Upper lobe of left lung (tissue), 6 donors: ENCODE data around the gene BCAS3. TPM values are rescaled to one million over a fixed set of nuclear protein-coding genes. Genes with fewer than 3 reads are reported as not detected.

Source experiments
- ATAC-seq, 2 donors: fragments of 200-7000 bp; cut with Tn5 transposase; one replicate each; pipeline ENCODE4 v1.9.1; 2022; ENCODE audit warnings: mild to moderate bottlenecking in 2 of 2, moderate library complexity in 2 of 2; ENCODE audit not compliant: low FRiP score in 2 of 2
- DNase-seq, 2 donors: peaks; one replicate each; pipeline ENCODE4 v3.0.0-alpha.2; 2019 to 2020
- H3K27ac ChIP-seq, 4 donors: fragments of 200-600 bp; sonication (generic); one replicate each; pipeline ENCODE4 v1.5.1; 2016 to 2019
- H3K27me3 ChIP-seq, 4 donors: fragments of 200-600 bp; sonication (generic); one replicate each; pipeline ENCODE4 v1.5.1; 2017 to 2019
- H3K36me3 ChIP-seq, 4 donors: fragments of 200-600 bp; sonication (generic); one replicate each; pipeline ENCODE4 v1.5.1; 2016 to 2019
- H3K4me1 ChIP-seq, 4 donors: fragments of 200-600 bp; sonication (generic); one replicate each; pipeline ENCODE4 v1.5.1; 2018 to 2019
- H3K4me3 ChIP-seq, 4 donors: fragments of 200-600 bp; sonication (generic); one replicate each; pipeline ENCODE4 v1.5.1; 2017 to 2019; ENCODE audit warnings: mild to moderate bottlenecking in 2 of 4, moderate library complexity in 1 of 4
- H3K9me3 ChIP-seq, 4 donors: fragments of 200-600 bp; sonication (generic); one replicate each; pipeline ENCODE4 v1.5.1; 2018 to 2019
- CTCF ChIP-seq, 6 experiments: fragments of 450-650 bp in 4 of 6; fragments of 200-600 bp in 2 of 6; sonication (generic) in 2 of 6; IDR thresholded peaks; one replicate each; pipeline ENCODE4 v1.5.1; 2016 to 2019; ENCODE audit warnings: antibody characterized with exemption in 6 of 6
- EP300 ChIP-seq, 4 donors: sonication (generic); formaldehyde crosslinking; IDR thresholded peaks; one replicate each; pipeline ENCODE4 v1.5.1; 2017; ENCODE audit warnings: antibody characterized with exemption in 4 of 4, control low read depth in 2 of 4
- POLR2A ChIP-seq, 4 donors: fragments of 450-650 bp; IDR thresholded peaks; one replicate each; pipeline ENCODE4 v1.5.1; 2016 to 2017; ENCODE audit warnings: antibody characterized with exemption in 4 of 4, mild to moderate bottlenecking in 2 of 4
- POLR2AphosphoS5 ChIP-seq, 2 donors: sonication (generic); formaldehyde crosslinking; IDR thresholded peaks; one replicate each; pipeline ENCODE4 v1.5.1; 2017; ENCODE audit warnings: antibody characterized with exemption in 2 of 2
- WGBS, 2 donors: methylation state at CpG; one replicate each; pipeline ENCODE4 v1.1.5; 2017 to 2018; 5-methylcytosine and 5-hydroxymethylcytosine counted together
- total RNA-seq, 6 donors: library from RNA; depleted of rRNA in 4 of 6; stranded (reverse); fragments of >200 nt in 4 of 6; gene quantifications; one replicate each; pipeline versions ENCODE4 v1.1.0 to v1.2.1, GENCODE V29; 2016 to 2021
- donor health status: DM: no; HTN: no; CAD: no; lungs with moderate emphysema.
- donor health status: DM: no; HTN: yes; CAD: no; lungs with severe emphysema.

Gene BCAS3
- total RNA-seq, 6 donors from 2014 or later = 20.1 to 111 (median 37.0) TPM

DNA sequence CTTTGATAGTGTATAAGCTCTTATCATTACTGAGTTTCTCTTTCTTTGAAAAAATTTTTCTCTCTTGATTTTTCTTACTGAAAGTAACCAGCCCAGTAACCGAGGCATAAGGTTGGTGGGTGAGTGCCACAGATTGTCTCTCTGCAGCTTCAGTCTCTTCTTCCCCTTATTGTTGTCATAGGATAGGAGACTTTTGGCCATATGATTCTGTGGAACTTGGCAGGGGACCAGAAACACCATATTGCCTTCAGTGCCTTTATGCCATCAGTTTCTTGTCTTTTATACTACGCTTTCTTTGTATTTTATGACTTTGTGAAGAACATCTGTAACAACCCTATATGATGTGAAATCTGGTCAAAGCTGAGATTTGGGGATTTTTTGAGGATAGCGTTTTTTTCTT lies 380.4 kb downstream of the BCAS3 start:
- H3K27me3 ChIP-seq = no peaks in the 10 kb centered on the region
- H3K27ac ChIP-seq = peak overlapping the region in 1 of 4 donors; percentile 29
- no peak overlapping the region for H3K4me3 ChIP-seq
- no peaks in the 10 kb centered on the region for H3K36me3 ChIP-seq
- no peak for DNase-seq
- H3K9me3 ChIP-seq = no peaks in the 10 kb centered on the region
- ATAC-seq = no peak
- WGBS, 2 donors = 88 to 89% methylated on average over 3 of the region's 3 CpGs
- TF ChIP-seq POLR2A (IDR thresholded peaks at IDR 0.05) = no peak
- TF ChIP-seq CTCF (IDR thresholded peaks at IDR 0.05) = no peak
- no peak for TF ChIP-seq EP300 (IDR thresholded peaks at IDR 0.05)
- no peak for TF ChIP-seq POLR2AphosphoS5 (IDR thresholded peaks at IDR 0.05)
- H3K4me1 ChIP-seq = peaks cover 8 to 31% (median 12%) of the 10 kb centered on the region in 4 donors

- no peak overlapping the region for H3K4me3 ChIP-seq
- WGBS, 2 donors = 93 to 95% methylated on average over 1 to 2 of the region's 2 CpGs
- TF ChIP-seq POLR2A (IDR thresholded peaks at IDR 0.05) (no peak), POLR2AphosphoS5 (IDR thresholded peaks at IDR 0.05) (no peak), EP300 (IDR thresholded peaks at IDR 0.05) (no peak), CTCF (IDR thresholded peaks at IDR 0.05) (no peak)
- no peaks in the 10 kb centered on the region for H3K9me3 ChIP-seq
- H3K36me3 ChIP-seq = no peaks in the 10 kb centered on the region
- H3K27ac ChIP-seq = no peak overlapping the region
- ATAC-seq (no peak), DNase-seq (no peak)
- no peaks in the 10 kb centered on the region for H3K27me3 ChIP-seq
- H3K4me1 ChIP-seq = peaks cover 4 to 18% (median 6%) of the 10 kb centered on the region in 4 donors
Observed at GRCh38 chr17:61063528-61063927, 385.9 kb downstream of the BCAS3 start.

- no peaks in the 10 kb centered on the region for H3K9me3 ChIP-seq
- ATAC-seq (no peak), DNase-seq (no peak)
- H3K4me1 ChIP-seq = peaks cover 4 to 18% (median 6%) of the 10 kb centered on the region in 4 donors
- H3K4me3 ChIP-seq = no peak overlapping the region
- no peak for TF ChIP-seq POLR2A (IDR thresholded peaks at IDR 0.05)
- TF ChIP-seq CTCF (IDR thresholded peaks at IDR 0.05) = no peak
- no peak for TF ChIP-seq EP300 (IDR thresholded peaks at IDR 0.05)
- no peak for TF ChIP-seq POLR2AphosphoS5 (IDR thresholded peaks at IDR 0.05)
- peak overlapping the region in 1 of 4 donors; percentile 67 for H3K27ac ChIP-seq
- H3K27me3 ChIP-seq = no peaks in the 10 kb centered on the region
- no peaks in the 10 kb centered on the region for H3K36me3 ChIP-seq
- WGBS, 2 donors = 84 to 91% methylated on average over 1 of the region's 1 CpG
Observed at GRCh38 chr17:61064087-61064951, 386.7 kb downstream of the BCAS3 start.

- Histone ChIP-seq H3K27ac (peak overlapping the region in 2 of 4 donors; percentile 20 to 67), H3K9me3 (no peaks in the 10 kb centered on the region), H3K36me3 (no peaks in the 10 kb centered on the region), H3K27me3 (no peaks in the 10 kb centered on the region), H3K4me1 (peaks cover 4 to 18% (median 6%) of the 10 kb centered on the region in 4 donors), H3K4me3 (no peak overlapping the region)
- TF ChIP-seq POLR2AphosphoS5 (IDR thresholded peaks at IDR 0.05) (no peak), POLR2A (IDR thresholded peaks at IDR 0.05) (no peak), CTCF (IDR thresholded peaks at IDR 0.05) (no peak), EP300 (IDR thresholded peaks at IDR 0.05) (no peak)
- ATAC-seq (no peak), DNase-seq (no peak)
- WGBS, 2 donors = 15 to 19% methylated on average over 2 of the region's 2 CpGs
Observed at GRCh38 chr17:61065263-61065773, 387.7 kb downstream of the BCAS3 start.
